Measurements from ENCODE around the gene LIPM.

- TF ChIP-seq CTCF (IDR thresholded peaks at IDR 0.05), result no peak
- TF ChIP-seq POLR2A (IDR thresholded peaks at IDR 0.05), result no peak
- TF ChIP-seq EP300 (IDR thresholded peaks at IDR 0.05; ENCODE audit: low read depth), result no peak
Measured at GRCh38 chr10:88809621-88810020, 7.1 kb downstream of the LIPM start.

Data from transverse colon (tissue), 3 donors.